HEK293 (cell line): ENCODE results near the gene TNRC6A.
A peak's percentile ranks its signal among the peaks of the same experiment; 100 is the strongest.

Source experiments
- CTCF ChIA-PET: fragments of 350-600 bp; formaldehyde crosslinking; extraction: SDS; loops from one replicate; lab custom pipeline; 2021; ENCODE audit warnings: antibody characterized with exemption; lab: Yijun Ruan, JAX
- POLR2A ChIA-PET: fragments of 300-600 bp; formaldehyde crosslinking; extraction: SDS; loops from one replicate; lab custom pipeline; 2020; ENCODE audit warnings: antibody characterized with exemption, inconsistent platforms; lab: Yijun Ruan, JAX
- H3K27ac ChIP-seq: fragments of 200-500 bp; sonication (Bioruptor generic); 2 replicates; pipeline ENCODE4 v1.5.1; 2014; ENCODE audit warnings: low read depth, low read length, control low read depth, inconsistent platforms; ENCODE audit errors: extremely low read depth
- H3K36me3 ChIP-seq, 2 experiments: fragments of 200-500 bp in 1 of 2; sonication (Bioruptor generic) in 1 of 2; 1 replicate in 1 of 2; 2 replicates in 1 of 2; pipeline ENCODE4 v1.5.1; 2014 to 2017; ENCODE audit warnings: inconsistent platforms in 2 of 2, low read length in 2 of 2; ENCODE audit not compliant: control insufficient read depth in 2 of 2, insufficient read depth in 1 of 2
- H3K4me1 ChIP-seq: fragments of 200-500 bp; sonication (Bioruptor generic); 2 replicates; pipeline ENCODE4 v1.5.1; 2014; ENCODE audit warnings: mild to moderate bottlenecking, low read length, inconsistent platforms; ENCODE audit not compliant: control insufficient read depth, insufficient read depth
- H3K4me3 ChIP-seq: 2 replicates; pipeline ENCODE4 v1.5.1; 2011; ENCODE audit warnings: low read depth, mild to moderate bottlenecking, control low read depth, low read length, moderate library complexity
- H3K9me3 ChIP-seq: fragments of 200-500 bp; sonication (Bioruptor generic); 2 replicates; pipeline ENCODE4 v1.5.1; 2014; ENCODE audit warnings: low read depth, low read length, inconsistent platforms; ENCODE audit not compliant: control insufficient read depth, insufficient read depth
- CTCF ChIP-seq: fragments of 450-650 bp; formaldehyde crosslinking; IDR thresholded peaks from 2 replicates; pipeline ENCODE4 v1.5.1; 2016; ENCODE audit warnings: missing biosample characterization, missing genetic modification characterization
- KLF9 ChIP-seq: fragments of 450-650 bp; formaldehyde crosslinking; IDR thresholded peaks from 2 replicates; pipeline ENCODE4 v1.5.1; 2016; ENCODE audit warnings: missing biosample characterization, missing genetic modification characterization, low read depth
- OVOL3 ChIP-seq: fragments of 450-650 bp; formaldehyde crosslinking; IDR thresholded peaks from 2 replicates; pipeline ENCODE4 v1.5.1; 2016; ENCODE audit warnings: missing biosample characterization, missing genetic modification characterization
- PRDM1 ChIP-seq: fragments of 450-650 bp; formaldehyde crosslinking; IDR thresholded peaks from 2 replicates; pipeline ENCODE4; 2016; ENCODE audit warnings: missing biosample characterization, missing genetic modification characterization
- YY2 ChIP-seq: fragments of 450-650 bp; formaldehyde crosslinking; IDR thresholded peaks from 2 replicates; pipeline ENCODE4 v1.5.1; 2016; ENCODE audit warnings: missing biosample characterization, missing genetic modification characterization
- ZBTB49 ChIP-seq: fragments of 450-650 bp; formaldehyde crosslinking; IDR thresholded peaks from 2 replicates; pipeline ENCODE4 v1.5.1; 2016; ENCODE audit warnings: missing biosample characterization, missing genetic modification characterization, low read depth
- ZNF138 ChIP-seq: fragments of 450-650 bp; formaldehyde crosslinking; IDR thresholded peaks from 2 replicates; pipeline ENCODE4 v1.5.1; 2016; ENCODE audit warnings: missing biosample characterization, missing genetic modification characterization, borderline replicate concordance
- ZNF140 ChIP-seq: fragments of 450-650 bp; formaldehyde crosslinking; IDR thresholded peaks from 2 replicates; pipeline ENCODE4 v1.5.1; 2016; ENCODE audit warnings: missing biosample characterization, missing genetic modification characterization
- ZNF146 ChIP-seq: fragments of 450-650 bp; formaldehyde crosslinking; IDR thresholded peaks from 2 replicates; pipeline ENCODE4 v1.5.1; 2016; ENCODE audit warnings: missing biosample characterization, missing genetic modification characterization
- ZNF155 ChIP-seq: fragments of 450-650 bp; formaldehyde crosslinking; IDR thresholded peaks from 2 replicates; pipeline ENCODE4 v1.5.1; 2016; ENCODE audit warnings: missing biosample characterization, missing genetic modification characterization
- ZNF16 ChIP-seq: fragments of 450-650 bp; formaldehyde crosslinking; IDR thresholded peaks from 2 replicates; pipeline ENCODE4 v1.5.1; 2016; ENCODE audit warnings: low read depth, missing biosample characterization, missing genetic modification characterization
- ZNF174 ChIP-seq: fragments of 450-650 bp; formaldehyde crosslinking; IDR thresholded peaks from 2 replicates; pipeline ENCODE4 v1.5.0; 2017; ENCODE audit warnings: missing biosample characterization, mild to moderate bottlenecking, missing genetic modification characterization
- ZNF19 ChIP-seq: fragments of 450-650 bp; formaldehyde crosslinking; IDR thresholded peaks from 2 replicates; pipeline ENCODE4; 2016; ENCODE audit warnings: missing biosample characterization, missing genetic modification characterization, low read depth
- ZNF211 ChIP-seq: fragments of 450-650 bp; formaldehyde crosslinking; IDR thresholded peaks from 2 replicates; pipeline ENCODE4 v1.5.1; 2016; ENCODE audit warnings: low read depth, missing biosample characterization, missing genetic modification characterization
- ZNF23 ChIP-seq: fragments of 450-650 bp; formaldehyde crosslinking; IDR thresholded peaks from 2 replicates; pipeline ENCODE4 v1.5.1; 2016; ENCODE audit warnings: missing biosample characterization, missing genetic modification characterization, borderline replicate concordance
- ZNF274 ChIP-seq, 2 experiments: fragments of 200-500 bp in 1 of 2; fragments of 450-650 bp in 1 of 2; sonication (Bioruptor generic) in 1 of 2; formaldehyde crosslinking in 1 of 2; IDR thresholded peaks; 2 replicates each; pipeline versions ENCODE4 v1.5.1 to v1.6.1; 2014 to 2016; ENCODE audit warnings: borderline replicate concordance in 1 of 2, inconsistent platforms in 1 of 2, low read length in 1 of 2, missing biosample characterization in 1 of 2, missing genetic modification characterization in 1 of 2
- ZNF366 ChIP-seq: fragments of 450-650 bp; formaldehyde crosslinking; conservative IDR thresholded peaks from 2 replicates; pipeline ENCODE4 v1.5.1; 2016; ENCODE audit warnings: missing biosample characterization, missing genetic modification characterization
- ZNF37A ChIP-seq: fragments of 450-650 bp; IDR thresholded peaks from 2 replicates; pipeline ENCODE4 v1.5.1; 2018; ENCODE audit warnings: missing biosample characterization, missing genetic modification characterization
- ZNF398 ChIP-seq: fragments of 450-650 bp; formaldehyde crosslinking; IDR thresholded peaks from 2 replicates; pipeline ENCODE4 v1.5.1; 2017; ENCODE audit warnings: missing biosample characterization, missing genetic modification characterization
- ZNF549 ChIP-seq: fragments of 450-650 bp; IDR thresholded peaks from 2 replicates; pipeline ENCODE4 v1.5.1; 2018; ENCODE audit warnings: missing biosample characterization, missing genetic modification characterization, mild to moderate bottlenecking, inconsistent platforms, moderate library complexity
- ZNF629 ChIP-seq: fragments of 450-650 bp; formaldehyde crosslinking; IDR thresholded peaks from 2 replicates; pipeline ENCODE4 v1.5.1; 2017; ENCODE audit warnings: missing biosample characterization, missing genetic modification characterization
- ZSCAN18 ChIP-seq: fragments of 450-650 bp; formaldehyde crosslinking; IDR thresholded peaks from 2 replicates; pipeline ENCODE4 v1.5.1; 2016; ENCODE audit warnings: missing biosample characterization, missing genetic modification characterization

Gene TNRC6A

GRCh38 chr16:24871891-24872290 is 142.4 kb downstream of the TNRC6A start:
- no peak overlapping the region for H3K4me3 ChIP-seq
- H3K4me1 ChIP-seq: no peaks in the 10 kb centered on the region
- ChIA-PET POLR2A (no interaction called here), CTCF (no interaction called here)
- H3K36me3 ChIP-seq: no peaks in the 10 kb centered on the region
- H3K27ac ChIP-seq: no peak overlapping the region
- H3K9me3 ChIP-seq: no peaks in the 10 kb centered on the region
- TF ChIP-seq ZNF16 (tag by site-specific recombination) (no peak), KLF9 (tag by site-specific recombination) (no peak), ZNF398 (tag by site-specific recombination) (no peak), ZNF155 (tag by site-specific recombination) (no peak), ZNF140 (no peak), ZSCAN18 (no peak), ZNF19 (tag by site-specific recombination) (no peak), ZNF211 (tag by site-specific recombination) (no peak), ZNF23 (tag by site-specific recombination) (no peak), ZNF549 (tag by site-specific recombination) (no peak), ZNF629 (tag by site-specific recombination) (no peak), ZNF274 (IDR thresholded peaks at IDR 0.05; ENCODE audit: low read length) (no peak), ZNF274 (tag by site-specific recombination; IDR thresholded peaks at IDR 0.05; ENCODE audit: borderline replicate concordance) (no peak), ZNF37A (tag by site-specific recombination) (no peak), OVOL3 (tag by site-specific recombination) (no peak), CTCF (tag by site-specific recombination) (no peak), ZNF174 (no peak), ZNF138 (tag by site-specific recombination) (no peak), YY2 (tag by site-specific recombination) (no peak), ZNF146 (no peak)

- ChIA-PET POLR2A (no interaction called here), CTCF (interaction anchor here (0.6 to 1.1 kb wide), 2 partner anchors 32 to 560 kb away, joined by 3 read pairs; no protein-coding TSS in a partner anchor)
- Histone ChIP-seq H3K9me3 (no peaks in the 10 kb centered on the region), H3K4me3 (no peak overlapping the region), H3K36me3 (no peaks in the 10 kb centered on the region), H3K4me1 (no peaks in the 10 kb centered on the region), H3K27ac (no peak overlapping the region)
- TF ChIP-seq PRDM1 (peak; percentile 92), ZNF366 (peak; percentile 82), ZBTB49 (tag by site-specific recombination) (no peak)
Observed at GRCh38 chr16:24873028-24873427, 143.6 kb downstream of the TNRC6A start.
